Loucy (cell line): ENCODE data around the gene MVB12A.

Experiments used
- H2AFZ ChIP-seq: fragments of 200-600 bp; sonication (generic); 2 replicates; pipeline ENCODE4 v1.6.0; 2016; ENCODE audit warnings: antibody characterized with exemption, mild to moderate bottlenecking, low read length, moderate library complexity
- H3F3A ChIP-seq: fragments of 200-600 bp; 2 replicates; pipeline ENCODE4 v1.6.0; 2016; ENCODE audit warnings: antibody characterized with exemption, low read depth, mild to moderate bottlenecking
- H3K27me3 ChIP-seq: fragments of 200-600 bp; sonication (generic); 2 replicates; pipeline ENCODE4 v1.6.1; 2014; ENCODE audit warnings: low read length, mild to moderate bottlenecking; ENCODE audit not compliant: insufficient read depth, poor library complexity, severe bottlenecking
- H3K36me3 ChIP-seq: fragments of 200-600 bp; sonication (generic); 2 replicates; pipeline ENCODE4 v1.6.1; 2016; ENCODE audit warnings: low read length; ENCODE audit not compliant: insufficient read depth
- H3K4me1 ChIP-seq: fragments of 200-600 bp; sonication (generic); 2 replicates; pipeline ENCODE4 v1.5.1; 2014; ENCODE audit warnings: low read length, mild to moderate bottlenecking; ENCODE audit not compliant: insufficient read depth, poor library complexity, severe bottlenecking
- H3K4me2 ChIP-seq: fragments of 200-600 bp; sonication (generic); 2 replicates; pipeline ENCODE4 v1.6.0; 2014; ENCODE audit warnings: antibody characterized with exemption, low read length, low read depth, mild to moderate bottlenecking; ENCODE audit not compliant: poor library complexity, severe bottlenecking
- H3K4me3 ChIP-seq: fragments of 200-600 bp; sonication (generic); 2 replicates; pipeline ENCODE4 v1.5.1; 2014; ENCODE audit warnings: low read length, mild to moderate bottlenecking, mixed read lengths; ENCODE audit not compliant: poor library complexity, severe bottlenecking
- H3K79me2 ChIP-seq: fragments of 200-600 bp; sonication (generic); 2 replicates; pipeline ENCODE4 v1.6.1; 2014; ENCODE audit warnings: low read length; ENCODE audit not compliant: insufficient read depth
- H3K9ac ChIP-seq: fragments of 200-600 bp; sonication (generic); 2 replicates; pipeline ENCODE4 v1.6.0; 2014; ENCODE audit warnings: mild to moderate bottlenecking, low read depth, low read length, moderate library complexity; ENCODE audit not compliant: poor library complexity, severe bottlenecking
- H3K9me2 ChIP-seq: fragments of 200-600 bp; sonication (generic); replicated peaks from 2 replicates; pipeline ENCODE4 v1.6.1; 2016; ENCODE audit warnings: low read depth, low read length, mixed read lengths
- H3K9me3 ChIP-seq: fragments of 200-600 bp; sonication (generic); 2 replicates; pipeline ENCODE4 v1.6.1; 2014; ENCODE audit warnings: mild to moderate bottlenecking, antibody characterized with exemption, low read length, low read depth; ENCODE audit not compliant: insufficient read depth
- H4K20me1 ChIP-seq: fragments of 200-600 bp; sonication (generic); 2 replicates; pipeline ENCODE4 v1.6.0; 2014; ENCODE audit warnings: antibody characterized with exemption, low read length, mild to moderate bottlenecking; ENCODE audit not compliant: insufficient read depth, poor library complexity, severe bottlenecking
- EZH2phosphoT487 ChIP-seq: fragments of 200-600 bp; IDR thresholded peaks from 2 replicates; pipeline ENCODE4 v1.6.1; 2018; ENCODE audit warnings: antibody characterized with exemption, mild to moderate bottlenecking, moderate library complexity, borderline replicate concordance
- TF ChIP-seq, protein P1 (sequence below): fragments of 200-600 bp; sonication (generic); conservative IDR thresholded peaks from 2 replicates; pipeline ENCODE4 v1.5.1; 2014; ENCODE audit warnings: mild to moderate bottlenecking, antibody characterized with exemption, low read length

The MVB12A gene

DNA sequence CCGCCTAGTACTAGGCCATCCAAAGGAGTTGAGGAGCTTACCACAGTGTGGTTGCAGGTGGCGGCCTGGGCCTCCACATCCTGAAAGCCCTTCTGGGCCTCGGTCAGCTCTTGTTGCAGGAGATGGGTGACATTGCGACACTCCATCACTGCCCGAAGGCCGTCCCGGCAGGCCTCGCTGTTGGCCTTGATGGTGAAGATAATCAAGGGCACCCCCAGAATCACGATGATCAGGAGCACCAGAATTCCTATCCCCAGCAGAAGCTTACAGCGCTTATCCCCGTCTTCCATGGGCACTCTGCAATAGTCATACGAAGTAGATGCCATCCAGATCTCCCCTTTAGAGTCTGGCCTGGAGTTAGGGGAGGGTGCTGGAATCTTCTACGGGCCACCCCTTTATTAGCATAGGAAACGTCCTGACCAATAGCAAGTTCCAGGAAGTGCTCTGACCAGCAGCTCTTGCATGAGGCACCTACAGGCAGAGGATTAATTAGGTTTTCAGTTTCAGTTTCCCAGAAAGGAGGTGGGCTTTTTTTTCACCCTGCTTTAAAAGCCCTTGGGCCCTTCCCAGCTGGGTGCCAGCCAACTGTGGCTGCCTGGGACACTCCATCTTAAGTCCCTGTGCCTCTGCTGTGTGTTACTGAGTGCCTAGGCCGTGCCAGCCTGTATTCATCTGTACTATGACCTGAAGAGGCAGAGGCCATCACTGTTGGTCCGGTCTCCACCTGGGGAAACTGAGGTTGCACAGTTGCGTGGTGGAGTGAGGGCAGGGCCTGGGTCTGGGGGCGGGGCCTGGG, 14.4 kb upstream of the MVB12A start, which contains the start of gene BST2:
TSS of gene BST2 (minus strand) at position 381 of the 796 bp plus-strand sequence. CDS start at position 326, 55 bp downstream.
- Histone ChIP-seq H3K9me2 (no peaks in the 10 kb centered on the region), H3K4me2 (peak within 1 kb of the TSS; percentile 86), H2AFZ (peak within 1 kb of the TSS; percentile 59), H3K9ac (peak within 1 kb of the TSS; percentile 82), H3K79me2 (peaks cover 64% of the 10 kb centered on the region), H3K27me3 (no peaks in the 10 kb centered on the region), H3K4me3 (peak within 1 kb of the TSS; percentile 75), H3F3A (no peaks in the 10 kb centered on the region), H3K4me1 (peaks cover 23% of the 10 kb centered on the region), H3K9me3 (no peaks in the 10 kb centered on the region), H4K20me1 (peaks cover 22% of the 10 kb centered on the region), H3K36me3 (peaks cover 6% of the 10 kb centered on the region; the same call in 1 of the 2 replicates)
- TF ChIP-seq, protein P1, sequence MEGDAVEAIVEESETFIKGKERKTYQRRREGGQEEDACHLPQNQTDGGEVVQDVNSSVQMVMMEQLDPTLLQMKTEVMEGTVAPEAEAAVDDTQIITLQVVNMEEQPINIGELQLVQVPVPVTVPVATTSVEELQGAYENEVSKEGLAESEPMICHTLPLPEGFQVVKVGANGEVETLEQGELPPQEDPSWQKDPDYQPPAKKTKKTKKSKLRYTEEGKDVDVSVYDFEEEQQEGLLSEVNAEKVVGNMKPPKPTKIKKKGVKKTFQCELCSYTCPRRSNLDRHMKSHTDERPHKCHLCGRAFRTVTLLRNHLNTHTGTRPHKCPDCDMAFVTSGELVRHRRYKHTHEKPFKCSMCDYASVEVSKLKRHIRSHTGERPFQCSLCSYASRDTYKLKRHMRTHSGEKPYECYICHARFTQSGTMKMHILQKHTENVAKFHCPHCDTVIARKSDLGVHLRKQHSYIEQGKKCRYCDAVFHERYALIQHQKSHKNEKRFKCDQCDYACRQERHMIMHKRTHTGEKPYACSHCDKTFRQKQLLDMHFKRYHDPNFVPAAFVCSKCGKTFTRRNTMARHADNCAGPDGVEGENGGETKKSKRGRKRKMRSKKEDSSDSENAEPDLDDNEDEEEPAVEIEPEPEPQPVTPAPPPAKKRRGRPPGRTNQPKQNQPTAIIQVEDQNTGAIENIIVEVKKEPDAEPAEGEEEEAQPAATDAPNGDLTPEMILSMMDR = no peak
- no peak for TF ChIP-seq EZH2phosphoT487

DNA sequence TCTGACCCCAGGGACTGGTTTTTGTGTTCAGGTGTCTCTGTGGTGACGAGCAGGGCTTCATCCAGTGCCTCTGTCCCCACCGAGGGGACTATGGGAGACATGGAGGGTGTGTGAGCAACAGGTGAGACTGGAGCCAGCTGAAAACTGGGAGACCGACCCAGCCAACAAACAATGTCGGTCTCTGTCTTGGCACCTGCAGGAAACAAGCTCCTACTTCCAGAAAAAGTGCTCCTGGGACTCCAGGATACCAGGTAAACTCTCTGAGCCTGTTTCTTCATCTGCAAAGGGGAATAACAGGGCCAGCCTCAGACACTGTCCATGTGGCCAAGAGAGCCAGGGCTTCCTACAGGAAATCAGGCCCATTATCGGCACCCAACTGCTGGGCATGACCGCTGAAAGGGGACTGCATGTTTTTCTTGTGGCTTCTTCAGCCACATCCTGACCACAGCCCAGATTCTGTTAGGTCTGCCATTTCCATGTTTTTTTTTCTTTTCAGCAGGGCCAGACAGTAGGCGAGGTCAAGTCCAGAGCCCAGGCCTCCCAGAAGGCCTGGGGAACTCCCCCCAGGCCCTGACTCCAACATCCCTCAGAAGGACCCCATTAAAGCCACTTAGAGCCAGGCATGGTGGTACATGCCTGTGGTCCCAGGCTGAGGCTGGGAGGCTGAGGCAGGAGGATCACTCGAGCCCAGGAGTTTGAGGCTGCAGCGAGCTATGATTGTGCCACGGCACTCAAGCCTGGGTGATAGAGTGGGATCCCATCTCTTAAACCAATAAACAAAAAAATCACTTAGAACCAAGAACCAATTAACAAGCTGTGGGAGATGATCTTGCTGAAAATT, 13.6 kb upstream of the MVB12A start:
- Histone ChIP-seq H3F3A (no peaks in the 10 kb centered on the region), H3K9me3 (no peaks in the 10 kb centered on the region), H3K9me2 (no peaks in the 10 kb centered on the region), H3K79me2 (peaks cover 64% of the 10 kb centered on the region), H2AFZ (no peak overlapping the region; the same call in 1 of the 2 replicates), H3K9ac (peak overlapping the region; percentile 82), H3K4me2 (peak overlapping the region; percentile 86), H3K27me3 (no peaks in the 10 kb centered on the region), H3K4me3 (peak overlapping the region; percentile 75), H3K4me1 (peaks cover 23% of the 10 kb centered on the region), H3K36me3 (peaks cover 6% of the 10 kb centered on the region; the same call in 1 of the 2 replicates), H4K20me1 (peaks cover 22% of the 10 kb centered on the region)
- TF ChIP-seq, protein P1 = no peak
- TF ChIP-seq EZH2phosphoT487 = no peak

DNA sequence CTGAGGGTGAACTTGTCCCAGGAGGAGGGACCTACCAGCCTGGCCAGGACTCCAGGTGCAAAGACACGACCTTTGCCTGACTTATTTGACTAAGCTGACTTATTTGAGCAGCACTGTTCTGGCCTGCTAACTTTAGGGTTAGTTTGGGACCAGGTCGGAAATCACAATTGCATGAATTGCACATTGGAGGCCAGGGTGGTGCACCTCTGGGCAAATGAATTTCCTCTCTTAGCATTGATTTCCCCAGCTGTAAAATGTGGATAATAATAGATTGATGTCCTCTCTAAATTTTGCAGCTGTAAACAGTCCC, 13.0 kb upstream of the MVB12A start:
- peak overlapping the region; percentile 75 for H3K4me3 ChIP-seq
- peak overlapping the region; percentile 82 for H3K9ac ChIP-seq
- H3F3A ChIP-seq = no peaks in the 10 kb centered on the region
- H3K4me1 ChIP-seq = peaks cover 26% of the 10 kb centered on the region
- H3K9me3 ChIP-seq = no peaks in the 10 kb centered on the region
- peaks cover 60% of the 10 kb centered on the region for H3K79me2 ChIP-seq
- no peaks in the 10 kb centered on the region for H3K27me3 ChIP-seq
- H3K4me2 ChIP-seq = peak overlapping the region; percentile 86
- H3K36me3 ChIP-seq = peaks cover 11% of the 10 kb centered on the region; the same call in 1 of the 2 replicates
- TF ChIP-seq EZH2phosphoT487 = no peak
- TF ChIP-seq, protein P1 = no peak
- no peaks in the 10 kb centered on the region for H3K9me2 ChIP-seq
- peaks cover 27% of the 10 kb centered on the region for H4K20me1 ChIP-seq
- no peak overlapping the region for H2AFZ ChIP-seq
